SJSA1 (cell line): Measurements from ENCODE around the gene STK10. TPM values are rescaled to one million over a fixed set of nuclear protein-coding genes. Genes with fewer than 3 reads are reported as not detected.

Experiments
- total RNA-seq: library from RNA; depleted of rRNA; stranded (reverse); fragments of >200 nt; shearing (Covaris generic); gene quantifications from 2 replicates; pipeline ENCODE4 v1.2.3, GENCODE V29; 2014; rRNA removed

Gene STK10
- total RNA-seq, 1 experiment from 2014 or later, result 45.9 TPM

Other genes with a start within 250 kb of the STK10 start
- gene FBXW11, start 181.6 kb downstream of the STK10 start, total RNA-seq, result 106 and 123 TPM in 2 replicates
- gene EFCAB9, start 5.9 kb upstream of the STK10 start, total RNA-seq, result not detected in 2 replicates
- gene UBTD2, start 95.5 kb upstream of the STK10 start, total RNA-seq, result 44.0 and 63.4 TPM in 2 replicates